Fibroblast of lung (primary cell): ENCODE measurements around the gene SLC13A3. TPM values are rescaled to one million over a fixed set of nuclear protein-coding genes. Genes with fewer than 3 reads are reported as not detected.

Source experiments
- DNase-seq, 2 donors: peaks; one replicate each; pipeline versions ENCODE4 v3.0.0 to v3.0.0-alpha.2; 2010; ENCODE audit warnings: low read depth in 2 of 2
- H2AFZ ChIP-seq: 2 replicates; pipeline ENCODE4 v1.5.1; 2012; ENCODE audit warnings: low read length, control low read depth, inconsistent platforms
- H3K27ac ChIP-seq: 2 replicates; pipeline ENCODE4 v1.5.1; 2011; ENCODE audit warnings: low read length, control low read depth; ENCODE audit not compliant: insufficient read depth
- H3K27me3 ChIP-seq: 2 replicates; pipeline ENCODE4 v1.5.1; 2011; ENCODE audit warnings: mild to moderate bottlenecking, low read length; ENCODE audit not compliant: control insufficient read depth, insufficient read depth
- H3K36me3 ChIP-seq: 2 replicates; pipeline ENCODE4 v1.5.1; 2011; ENCODE audit warnings: low read length; ENCODE audit not compliant: control insufficient read depth, insufficient read depth
- H3K4me1 ChIP-seq: 2 replicates; pipeline ENCODE4 v1.5.1; 2011; ENCODE audit warnings: low read length; ENCODE audit not compliant: control insufficient read depth, insufficient read depth; ENCODE audit errors: extremely low read depth
- H3K4me2 ChIP-seq: 2 replicates; pipeline ENCODE4 v1.5.1; 2011; ENCODE audit warnings: low read length, control low read depth; ENCODE audit not compliant: insufficient read depth; ENCODE audit errors: extremely low read depth
- H3K4me3 ChIP-seq, 4 experiments: fragments of 200-600 bp in 1 of 4; sonication (generic) in 1 of 4; replicated peaks in 1 of 4; 2 replicates each; pipeline ENCODE4 v1.5.1; 2011 to 2016; ENCODE audit warnings: low read length in 4 of 4, low read depth in 3 of 4, mild to moderate bottlenecking in 3 of 4, control low read depth in 2 of 4, inconsistent platforms in 1 of 4, mixed read lengths in 1 of 4; ENCODE audit not compliant: insufficient read depth in 1 of 4; ENCODE audit errors: control extremely low read depth in 1 of 4
- H3K79me2 ChIP-seq: 2 replicates; pipeline ENCODE4 v1.5.1; 2012; ENCODE audit warnings: mild to moderate bottlenecking, low read length, inconsistent platforms; ENCODE audit not compliant: control insufficient read depth, insufficient read depth
- H3K9ac ChIP-seq: 2 replicates; pipeline ENCODE4 v1.5.1; 2011; ENCODE audit warnings: mild to moderate bottlenecking, low read length, control low read depth; ENCODE audit not compliant: insufficient read depth
- H3K9me3 ChIP-seq: 2 replicates; pipeline ENCODE4 v1.5.1; 2012; ENCODE audit warnings: low read depth, low read length; ENCODE audit not compliant: control insufficient read depth, insufficient read depth
- H4K20me1 ChIP-seq: 2 replicates; pipeline ENCODE4 v1.5.1; 2011; ENCODE audit warnings: low read length; ENCODE audit not compliant: control insufficient read depth, insufficient read depth; ENCODE audit errors: extremely low read depth
- CTCF ChIP-seq, 2 donors: IDR thresholded peaks in 1 of 2; conservative IDR thresholded peaks in 1 of 2; 1 replicate in 1 of 2; 2 replicates in 1 of 2; pipeline ENCODE4 v1.5.1; 2011 to 2012; ENCODE audit warnings: low read length in 2 of 2, control low read depth in 1 of 2, inconsistent platforms in 1 of 2, low read depth in 1 of 2, mild to moderate bottlenecking in 1 of 2
- EZH2 ChIP-seq: IDR thresholded peaks from 2 replicates; pipeline ENCODE4 v1.5.1; 2012; ENCODE audit warnings: low read length, control low read depth, mild to moderate bottlenecking; ENCODE audit errors: missing control alignments
- polyA plus RNA-seq, 2 donors: library from polyadenylated mRNA; depleted of rRNA in 1 of 2; stranded (reverse) in 1 of 2; unstranded in 1 of 2; fragments of >200 nt; gene quantifications; 2 replicates each; pipeline ENCODE4 v1.2.1, GENCODE V29; 2011 to 2012; ENCODE audit warnings: missing spikeins in 1 of 2
- total RNA-seq: library from RNA; depleted of rRNA; stranded (reverse); fragments of >200 nt; gene quantifications from 2 replicates; pipeline ENCODE4 v1.2.1, GENCODE V29; 2014

SLC13A3 gene
- total and polyA plus RNA-seq, 2 donors (not counting 1 experiment from before 2014, with no cell fraction given) = 2.2 to 5.6 TPM

GRCh38 chr20:46646122-46646521 lies 5.1 kb downstream of the SLC13A3 start:
- Histone ChIP-seq H3K27ac (no peak overlapping the region), H3K9ac (no peak overlapping the region), H3K4me2 (no peak overlapping the region), H3K4me1 (no peaks in the 10 kb centered on the region), H3K27me3 (peaks cover 4% of the 10 kb centered on the region), H3K4me3 (no peak overlapping the region), H4K20me1 (no peaks in the 10 kb centered on the region), H3K9me3 (no peaks in the 10 kb centered on the region), H3K36me3 (no peaks in the 10 kb centered on the region), H2AFZ (no peak overlapping the region), H3K79me2 (no peaks in the 10 kb centered on the region)
- TF ChIP-seq EZH2 (no peak), CTCF (conservative IDR thresholded peaks at IDR 0.05 in 1 of 2, IDR thresholded peaks at IDR 0.05 in 1 of 2; ENCODE audit: low read depth in 1 of 2, low read length in 2 of 2) (no peak)
- DNase-seq = no peak

GRCh38 chr20:46644733-46645132 lies 6.5 kb downstream of the SLC13A3 start:
- Histone ChIP-seq H3K9me3 (no peaks in the 10 kb centered on the region), H3K4me1 (no peaks in the 10 kb centered on the region)

GRCh38 chr20:46644160-46644559 lies 7.1 kb downstream of the SLC13A3 start:
- Histone ChIP-seq H3K4me2 (no peak overlapping the region), H3K4me1 (no peaks in the 10 kb centered on the region), H3K27me3 (no peaks in the 10 kb centered on the region), H2AFZ (no peak overlapping the region), H4K20me1 (no peaks in the 10 kb centered on the region), H3K9me3 (no peaks in the 10 kb centered on the region), H3K4me3 (no peak overlapping the region), H3K27ac (no peak overlapping the region), H3K9ac (no peak overlapping the region), H3K79me2 (no peaks in the 10 kb centered on the region), H3K36me3 (no peaks in the 10 kb centered on the region)
- no peak for DNase-seq
- TF ChIP-seq CTCF (conservative IDR thresholded peaks at IDR 0.05 in 1 of 2, IDR thresholded peaks at IDR 0.05 in 1 of 2; ENCODE audit: low read depth in 1 of 2, low read length in 2 of 2) (no peak), EZH2 (no peak)

More at GRCh38 chr20:46644733-46645132, 6.5 kb downstream of the SLC13A3 start:
- Histone ChIP-seq H3K79me2 (no peaks in the 10 kb centered on the region), H2AFZ (no peak overlapping the region), H3K36me3 (no peaks in the 10 kb centered on the region), H3K27me3 (no peaks in the 10 kb centered on the region), H3K27ac (no peak overlapping the region), H3K9ac (no peak overlapping the region), H3K4me3 (no peak overlapping the region), H3K4me2 (no peak overlapping the region), H4K20me1 (no peaks in the 10 kb centered on the region)
- no peak for TF ChIP-seq EZH2
- no peak for TF ChIP-seq CTCF (conservative IDR thresholded peaks at IDR 0.05 in 1 of 2, IDR thresholded peaks at IDR 0.05 in 1 of 2; ENCODE audit: low read depth in 1 of 2, low read length in 2 of 2)
- DNase-seq = no peak
